SK-N-DZ (cell line): Measurements from ENCODE around the gene DUSP22. TPM values are rescaled to one million over a fixed set of nuclear protein-coding genes. Genes with fewer than 3 reads are reported as not detected.
"Not testable (repeated sequence)": the region's sequence is repeated elsewhere in the genome, so short reads cannot be mapped to it uniquely, and the experiment has no call there.

Experiments used
- DNase-seq: peaks from one replicate; pipeline ENCODE4 v3.0.0-alpha.2; 2015; ENCODE audit warnings: low spot score
- polyA plus RNA-seq, 2 experiments: library from polyadenylated mRNA; depleted of rRNA; stranded (reverse); fragments of >200 nt; gene quantifications; 2 replicates each; pipeline ENCODE4 v1.2.3, GENCODE V29; 2014

The DUSP22 gene, protein sequence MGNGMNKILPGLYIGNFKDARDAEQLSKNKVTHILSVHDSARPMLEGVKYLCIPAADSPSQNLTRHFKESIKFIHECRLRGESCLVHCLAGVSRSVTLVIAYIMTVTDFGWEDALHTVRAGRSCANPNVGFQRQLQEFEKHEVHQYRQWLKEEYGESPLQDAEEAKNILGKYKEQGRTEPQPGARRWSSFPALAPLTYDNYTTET
- 13.9 and 17.0 TPM in 2 replicates for polyA plus RNA-seq (2014; cell fraction: cytosol; rRNA removed)
- 14.2 and 18.0 TPM in 2 replicates for polyA plus RNA-seq (2014; cell fraction: nucleus; rRNA removed)

DNA sequence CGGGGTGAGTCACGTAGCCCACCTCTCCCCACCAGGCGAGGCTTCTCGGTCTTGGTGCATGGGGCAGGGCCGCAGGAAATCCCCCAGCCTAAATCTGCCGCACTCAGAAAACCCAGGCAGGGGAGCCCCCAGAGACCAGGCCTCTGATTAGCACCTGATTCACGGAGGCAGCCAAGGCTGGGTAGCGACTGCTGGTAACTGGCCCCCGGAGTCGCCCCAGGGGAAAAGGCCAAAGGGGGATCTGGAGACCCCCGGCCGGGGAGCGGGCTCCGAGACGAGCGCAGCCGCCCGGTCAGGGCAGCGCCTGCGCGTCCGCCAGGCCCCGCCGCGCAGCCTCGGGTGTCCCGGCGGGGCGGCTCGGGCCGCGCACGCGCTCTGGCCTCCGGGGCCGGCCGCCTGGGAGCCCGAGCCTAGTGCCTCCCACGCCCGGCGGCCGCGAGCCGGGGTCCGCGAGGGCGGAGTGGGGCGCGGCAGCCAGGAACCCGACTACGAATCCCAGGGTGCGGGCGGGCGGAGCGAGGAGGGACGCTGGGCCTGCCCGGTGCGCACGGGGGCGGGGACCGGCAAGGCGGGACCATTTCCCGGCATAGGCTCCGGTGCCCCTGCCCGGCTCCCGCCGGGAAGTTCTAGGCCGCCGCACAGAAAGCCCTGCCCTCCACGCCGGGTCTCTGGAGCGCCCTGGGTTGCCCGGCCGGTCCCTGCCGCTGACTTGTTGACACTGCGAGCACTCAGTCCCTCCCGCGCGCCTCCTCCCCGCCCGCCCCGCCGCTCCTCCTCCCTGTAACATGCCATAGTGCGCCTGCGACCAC is at the start of gene DUSP22:
Gene DUSP22 (plus strand): TSS at position 791 of the 809 bp plus-strand sequence. CDS start 53 bp downstream, outside the sequence.
- DNase-seq = peak; percentile 76

DNA sequence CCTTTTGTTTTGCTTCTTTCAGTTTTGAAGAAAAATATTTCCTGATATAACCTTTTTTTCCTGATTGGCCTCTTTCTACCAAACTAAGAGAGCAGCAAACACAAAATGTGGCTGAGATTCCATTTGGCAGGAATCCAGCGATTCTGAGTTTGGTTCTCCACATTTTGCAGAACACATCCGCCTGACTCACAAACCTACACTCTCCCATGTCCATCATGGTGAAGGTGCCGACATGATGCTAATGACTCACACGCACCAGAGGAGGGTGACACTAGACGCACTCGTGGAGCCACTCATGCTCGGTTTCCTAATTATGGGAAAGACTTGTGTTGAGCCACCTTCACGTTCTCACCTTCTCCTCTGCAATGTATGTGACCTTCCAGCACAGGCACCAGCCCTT is 45.9 kb upstream of the DUSP22 start:
- DNase-seq = no peak

DNA sequence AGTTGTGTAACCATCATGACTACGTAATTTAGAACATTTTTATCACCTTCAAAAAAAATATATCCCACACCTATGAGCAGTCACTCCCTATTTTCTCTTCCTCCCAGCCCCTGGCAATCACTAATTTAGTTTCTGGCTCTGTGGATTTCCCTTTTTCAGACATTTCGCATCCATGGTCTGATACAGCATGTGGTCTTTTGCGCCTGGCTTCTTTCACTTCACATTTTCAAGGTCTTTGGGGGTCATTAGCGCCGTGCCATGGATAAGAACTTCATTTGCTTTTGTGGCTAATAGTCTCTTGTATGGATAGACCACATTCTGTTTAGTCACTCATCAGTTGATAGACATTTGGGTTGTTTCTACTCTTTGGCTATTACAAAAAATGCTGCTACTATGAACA is 44.9 kb upstream of the DUSP22 start:
- no peak for DNase-seq

DNA sequence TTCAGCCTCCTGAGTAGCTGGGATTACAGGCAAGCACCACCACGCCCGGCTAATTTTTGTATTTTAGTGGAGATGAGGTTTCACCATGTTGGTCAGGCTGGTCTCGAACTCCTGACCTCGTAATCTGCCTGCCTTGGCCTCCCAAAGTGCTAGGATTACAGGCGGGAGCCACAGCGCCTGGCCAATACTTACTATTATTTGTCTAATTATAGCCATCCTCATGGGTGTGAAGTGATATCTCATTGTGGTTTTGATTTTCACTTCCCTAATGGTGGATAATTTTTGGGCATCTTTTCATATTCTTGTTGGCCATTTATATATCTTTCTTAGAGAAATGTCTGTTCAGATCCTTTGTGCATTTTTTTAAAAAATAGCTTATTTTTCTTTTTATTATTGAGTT is 44.2 kb upstream of the DUSP22 start:
- DNase-seq = not testable (repeated sequence)

DNA sequence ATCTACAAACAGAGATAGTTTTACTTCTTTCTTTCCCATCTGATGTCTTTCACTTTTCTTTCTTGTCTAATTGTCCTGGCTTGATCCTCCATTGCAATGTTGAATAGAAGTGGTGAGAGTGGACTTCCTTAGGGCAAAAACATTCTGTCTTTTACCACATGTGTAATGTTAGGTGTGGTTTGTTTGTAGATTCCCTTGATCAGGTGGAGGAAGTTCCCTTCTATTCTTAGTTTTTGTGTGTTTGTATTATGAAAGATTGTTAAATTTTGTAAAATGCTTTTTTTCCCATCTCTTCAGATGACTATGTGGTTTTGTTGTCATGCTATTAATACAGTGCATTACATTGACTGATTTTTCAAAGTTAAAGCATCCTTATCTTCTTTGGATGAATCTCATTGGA is 41.6 kb upstream of the DUSP22 start:
- no peak for DNase-seq

DNA sequence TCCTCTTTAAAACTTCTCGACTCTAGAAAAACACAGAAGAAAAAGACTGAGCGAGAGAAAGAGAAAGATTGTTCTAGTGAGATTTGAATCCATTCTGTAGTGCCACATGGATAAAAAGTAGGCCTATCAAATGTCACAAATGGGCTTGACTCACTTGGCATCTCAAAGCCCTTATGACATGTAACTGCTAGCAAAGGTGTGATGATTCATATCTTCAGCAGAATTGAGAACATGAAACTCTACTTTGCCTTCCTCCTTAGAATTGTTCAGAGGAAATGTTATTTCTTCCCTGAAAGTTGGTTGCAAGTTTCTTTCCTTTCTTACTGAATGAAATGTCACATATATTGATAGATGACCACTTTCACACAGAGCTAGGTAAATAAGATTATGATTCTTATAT is 40.4 kb upstream of the DUSP22 start:
- no peak for DNase-seq

DNA sequence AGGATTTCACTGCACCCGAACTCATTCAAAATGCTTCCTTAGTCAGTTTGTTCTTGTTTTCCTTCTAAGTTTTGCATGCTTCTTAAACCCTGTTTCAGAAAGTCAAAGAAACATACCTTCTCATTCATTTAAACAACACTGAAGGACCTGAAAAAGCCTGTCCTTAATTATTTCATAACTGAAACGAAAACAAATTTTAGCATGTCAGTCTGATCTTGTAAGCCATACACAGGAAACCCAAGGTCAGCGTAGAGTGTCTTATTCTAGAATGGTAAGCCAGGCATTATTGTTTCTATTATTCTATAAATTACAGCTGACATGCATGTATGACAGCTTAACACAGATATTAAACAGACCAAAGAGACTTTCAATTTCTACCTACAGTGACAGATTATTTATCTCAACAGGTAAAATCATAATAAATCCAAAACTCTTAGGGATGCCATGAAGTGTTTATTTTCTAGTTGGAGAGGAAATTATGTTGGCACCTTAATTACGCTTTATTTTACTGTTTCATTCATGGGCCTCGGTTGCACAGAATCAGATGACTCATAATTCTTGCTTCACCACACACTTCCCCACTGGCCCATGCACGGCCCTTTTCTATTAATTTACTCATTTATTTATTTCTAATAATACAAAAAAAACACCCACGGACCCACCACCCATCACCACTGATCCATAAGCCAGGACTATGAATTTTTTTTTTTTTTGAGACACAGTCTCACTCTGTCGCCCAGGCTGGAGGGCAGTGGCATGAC is 39.3 kb upstream of the DUSP22 start:
- DNase-seq = no peak

DNA sequence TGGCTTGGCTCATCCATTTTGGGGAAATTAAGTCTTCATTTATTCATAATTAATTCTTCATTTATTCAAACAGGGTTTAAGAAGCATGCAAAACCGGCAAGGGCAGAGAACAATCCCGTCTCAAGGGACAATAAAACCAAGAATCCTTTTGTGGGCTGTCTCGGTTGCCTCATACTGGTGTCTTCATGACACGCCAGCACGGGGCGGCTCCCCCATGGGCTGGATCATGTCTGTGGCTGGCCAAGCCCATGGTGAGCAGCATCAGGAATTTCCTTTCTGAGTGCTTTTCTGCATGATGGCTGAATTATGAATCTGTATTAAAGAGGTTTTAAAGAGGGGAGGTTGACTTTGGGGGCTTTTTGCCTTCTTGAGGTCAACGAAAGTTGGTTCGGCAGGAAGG is 38.3 kb upstream of the DUSP22 start:
- DNase-seq = no peak

DNA sequence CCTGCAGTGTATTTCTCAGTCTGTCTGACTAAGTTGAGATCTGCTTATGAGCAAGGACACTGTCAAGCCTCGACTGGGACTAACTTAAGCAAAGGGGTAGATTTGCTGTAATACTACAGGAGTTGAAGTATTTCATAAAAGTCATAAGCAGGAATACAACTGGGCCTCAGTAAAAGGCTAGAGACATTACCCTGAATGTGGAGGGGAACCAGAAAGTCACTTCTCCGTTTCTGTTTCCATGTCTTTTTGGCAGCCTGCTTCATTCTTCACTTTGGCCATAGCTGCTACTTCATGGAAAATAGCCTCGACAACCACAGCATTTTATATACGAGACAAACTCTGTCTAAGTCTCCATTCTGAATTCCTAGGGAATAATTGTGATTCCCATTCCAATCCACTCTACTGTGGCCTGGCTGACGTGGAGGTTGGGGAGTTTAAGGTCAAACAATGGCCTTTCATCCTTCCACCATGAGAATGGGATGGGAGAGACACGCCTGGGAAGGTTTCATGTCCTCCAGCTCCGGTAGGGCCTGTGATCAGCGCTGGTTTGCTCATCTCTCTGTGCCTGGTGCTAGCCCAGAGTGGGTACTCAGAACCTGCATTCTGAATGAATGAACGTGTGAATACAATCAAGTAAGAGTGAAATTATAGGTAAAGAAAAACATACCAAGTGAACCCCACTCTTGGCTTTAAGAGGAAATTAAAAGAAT is 37.1 kb upstream of the DUSP22 start:
- DNase-seq = no peak

DNA sequence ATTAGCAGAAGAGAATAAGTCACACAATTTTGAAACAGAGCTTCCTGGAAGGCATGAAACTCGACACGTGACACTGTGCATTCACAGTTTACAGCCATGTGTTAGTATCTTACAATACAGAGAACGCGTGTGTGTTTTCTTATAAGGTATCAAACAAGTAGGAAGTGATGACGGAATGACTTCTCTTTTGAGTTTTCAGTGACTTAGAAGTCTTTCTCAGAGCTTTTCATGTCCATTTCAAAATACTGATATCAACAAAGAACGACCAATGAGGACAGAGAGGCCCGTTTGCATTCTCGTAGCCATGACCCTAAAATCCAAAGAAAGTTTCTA is 36.6 kb upstream of the DUSP22 start:
- no peak for DNase-seq

DNA sequence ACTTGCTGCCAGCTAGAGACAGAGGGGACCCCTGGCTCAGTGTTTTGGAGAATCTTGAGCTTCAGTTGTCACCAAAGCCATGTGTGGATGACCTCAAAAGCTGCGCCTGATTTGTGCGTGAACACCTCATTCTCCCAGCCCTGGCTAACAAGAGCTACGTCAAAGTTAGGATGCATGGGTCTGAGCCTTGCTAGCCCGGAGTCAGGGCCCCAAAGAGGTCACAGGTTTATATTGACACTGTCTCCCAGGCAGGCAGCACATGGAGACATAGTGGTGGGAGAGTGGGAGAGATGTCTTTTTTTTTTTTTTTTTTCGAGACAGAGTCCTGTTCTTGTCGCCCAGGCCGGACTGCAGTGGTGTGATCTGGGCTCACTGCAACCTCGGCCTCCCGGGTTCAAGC is 36.1 kb upstream of the DUSP22 start:
- DNase-seq = no peak

DNA sequence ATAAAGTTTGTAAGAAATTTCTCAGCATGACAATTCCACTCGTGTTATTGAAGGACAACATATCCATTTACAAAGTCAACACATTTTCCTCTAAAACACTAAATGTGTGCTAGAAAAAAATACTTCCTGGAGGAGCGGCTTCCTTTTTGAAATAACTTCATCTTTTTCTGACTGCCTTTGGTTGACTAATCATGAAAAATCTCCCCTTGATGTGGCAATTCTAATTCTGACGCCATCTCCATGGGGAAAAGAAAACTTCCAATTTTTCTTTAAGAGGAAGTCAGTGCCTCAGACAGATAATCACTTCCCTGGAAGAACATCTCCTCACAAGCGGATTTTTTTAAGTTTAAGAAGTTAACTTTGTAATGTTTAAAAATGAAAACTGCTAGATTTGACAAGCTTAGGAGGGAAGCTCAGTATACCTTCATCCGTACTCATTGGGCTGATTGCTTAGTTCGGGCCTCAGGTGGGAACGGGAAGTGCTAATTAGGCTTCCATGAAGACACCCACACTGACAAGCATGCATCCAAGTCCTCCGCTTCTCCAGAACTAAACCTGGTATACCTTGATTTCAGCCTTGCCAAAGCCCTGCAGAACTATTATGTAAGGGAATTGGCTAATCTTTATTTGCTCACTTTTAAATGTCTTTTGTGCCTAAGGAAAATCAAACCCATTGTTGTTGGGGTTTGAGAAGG is 35.1 kb upstream of the DUSP22 start:
- no peak for DNase-seq

DNA sequence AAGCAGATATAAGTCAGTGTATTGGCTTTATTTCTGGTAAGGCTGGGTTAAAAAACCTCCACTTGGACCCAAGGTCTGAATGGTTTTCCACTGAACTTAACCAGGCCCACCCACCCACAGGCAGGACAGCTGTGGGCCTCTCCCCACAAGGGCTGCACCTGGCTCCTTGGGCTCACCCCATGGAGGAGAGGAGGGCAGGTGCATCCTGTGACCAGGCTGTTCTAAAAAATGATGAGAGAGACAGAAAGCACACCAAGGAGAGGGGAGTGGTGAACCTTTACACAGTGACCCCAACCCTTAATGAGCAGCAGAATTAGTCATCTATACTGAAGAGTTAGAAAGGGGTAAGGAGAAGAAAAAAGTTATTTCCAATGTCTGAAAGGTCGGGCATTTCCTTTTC is 34.5 kb upstream of the DUSP22 start:
- DNase-seq = no peak

DNA sequence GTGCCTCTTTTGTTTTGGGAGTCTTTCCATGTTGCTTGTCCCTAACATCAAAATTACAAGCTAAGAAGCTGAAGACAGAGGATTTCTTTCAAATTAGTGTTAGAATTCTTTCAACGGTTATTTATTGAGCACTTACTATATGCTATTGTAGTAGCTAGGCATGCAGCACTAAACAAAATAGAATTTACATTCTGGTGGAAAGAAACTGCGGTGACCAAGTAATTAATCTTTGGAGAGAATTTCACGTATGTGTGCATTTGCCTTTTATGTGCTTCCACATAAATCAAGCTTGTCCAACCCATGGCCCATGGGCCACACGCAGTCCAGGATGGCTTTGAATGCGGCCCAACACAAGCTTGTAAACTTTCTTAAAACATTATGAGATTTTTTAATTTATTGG is 33.0 kb upstream of the DUSP22 start:
- no peak for DNase-seq

DNA sequence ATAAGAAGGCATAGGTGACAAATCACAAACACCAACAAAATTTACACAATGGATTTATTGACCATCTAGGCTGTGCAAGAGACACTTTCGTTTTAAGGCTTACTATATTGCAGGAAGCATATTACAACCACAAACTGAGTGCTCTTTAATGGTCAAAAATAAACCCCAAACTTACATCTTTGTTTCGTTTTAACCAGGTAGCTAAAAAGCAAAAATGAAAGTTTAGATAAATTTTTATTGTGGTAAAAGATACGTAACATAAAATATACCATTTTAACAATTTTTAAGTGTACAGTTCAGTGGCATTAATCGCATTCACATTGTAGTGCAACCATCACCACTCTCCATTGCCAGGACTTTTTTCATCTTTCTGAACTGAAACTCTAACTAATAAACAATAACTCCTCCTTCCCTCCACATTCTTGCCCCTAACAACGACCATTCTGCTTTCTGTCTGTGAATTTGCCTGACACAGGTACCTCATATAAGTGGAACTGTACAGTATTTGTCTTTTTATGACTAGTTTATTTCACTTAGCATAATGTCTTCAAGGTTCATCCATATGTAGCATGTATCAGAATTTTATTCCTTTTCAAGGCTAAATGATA is 32.3 kb upstream of the DUSP22 start:
- DNase-seq = no peak

DNA sequence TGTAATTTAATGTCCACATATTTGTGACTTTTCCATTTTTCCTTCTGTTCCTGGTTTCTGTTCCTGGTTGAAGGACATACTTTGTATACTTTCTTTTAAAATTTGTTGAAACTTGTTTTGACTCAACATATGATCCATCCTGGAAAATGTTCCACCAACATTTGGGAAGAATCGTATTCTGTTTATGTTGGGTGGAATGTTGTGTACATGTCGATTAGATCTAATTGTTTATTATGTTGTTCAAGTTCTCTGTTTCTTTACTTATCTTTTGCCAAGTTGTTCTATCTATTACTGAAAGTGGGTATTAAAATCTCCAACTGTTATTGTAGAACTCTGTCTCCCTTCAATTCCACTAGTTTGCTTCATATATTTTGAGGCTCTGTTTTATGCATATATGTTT is 27.7 kb upstream of the DUSP22 start:
- DNase-seq = no peak

DNA sequence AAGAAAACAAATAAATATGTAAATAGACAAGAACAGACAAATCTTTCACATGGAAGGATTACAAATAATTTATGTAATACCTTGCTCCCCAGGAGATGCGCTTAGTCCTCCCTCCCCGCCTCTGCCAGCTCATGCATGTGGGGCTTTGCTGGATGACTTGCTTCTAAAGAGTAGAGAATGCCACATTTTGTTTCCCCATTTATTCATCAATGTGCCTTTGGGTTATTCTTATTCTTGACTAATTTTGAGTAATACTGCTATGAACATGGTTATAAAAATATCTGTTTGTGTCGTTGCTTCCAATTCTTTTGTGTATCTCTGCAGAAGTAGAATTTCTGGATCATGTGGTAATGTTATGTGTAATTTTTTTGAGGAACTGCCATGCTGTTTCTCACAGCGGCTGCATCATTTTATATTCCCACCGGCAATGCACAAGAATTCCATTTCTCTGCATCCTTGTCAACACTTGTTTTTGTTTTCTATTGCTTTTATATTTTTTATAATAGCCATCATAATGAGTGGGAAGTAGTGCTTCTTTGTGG is 23.8 kb upstream of the DUSP22 start:
- DNase-seq = no peak

DNA sequence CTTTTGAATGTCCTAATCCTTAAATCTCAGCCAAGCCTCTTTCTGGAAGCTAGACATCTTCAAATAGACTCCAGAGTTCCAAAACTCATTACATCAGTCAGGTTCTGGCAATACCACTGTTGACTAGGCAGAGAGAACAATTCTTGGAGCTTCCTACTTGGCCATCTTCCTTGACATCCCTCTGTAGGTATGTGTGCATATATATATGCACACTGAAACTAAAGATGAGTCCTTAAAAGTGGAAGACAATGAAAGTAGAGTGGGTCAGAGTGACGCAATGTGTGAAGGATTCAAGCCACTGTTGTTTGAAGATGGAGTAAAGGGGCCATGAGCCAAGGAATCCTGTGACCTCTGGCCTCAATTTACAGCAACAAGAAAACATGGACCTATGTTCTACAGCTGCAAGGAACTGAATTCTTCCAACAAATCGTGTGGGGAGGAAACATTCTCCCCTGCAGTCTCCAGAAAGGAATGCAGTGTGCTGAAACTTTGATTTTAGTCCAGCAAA is 18.7 kb upstream of the DUSP22 start:
- no peak for DNase-seq

DNA sequence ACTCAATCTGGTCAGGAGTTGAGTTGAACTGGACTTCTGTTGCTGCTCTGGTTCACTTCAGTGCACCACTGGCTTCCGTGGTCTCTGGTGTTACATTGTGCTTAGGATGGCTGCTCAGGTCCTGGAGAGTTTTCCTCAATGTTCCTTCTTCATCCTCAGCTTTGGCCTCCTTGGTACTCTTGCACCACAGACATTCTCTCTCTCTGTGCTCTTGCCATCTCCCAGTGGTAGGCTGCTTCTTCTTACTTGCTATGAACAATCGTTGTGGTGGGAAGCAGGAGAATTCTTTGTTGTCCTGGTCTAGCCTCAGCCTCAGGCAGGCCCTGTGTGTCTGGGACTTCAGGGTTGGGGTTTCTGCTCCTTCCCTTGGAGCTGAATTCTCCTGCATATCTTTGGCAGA is 14.5 kb upstream of the DUSP22 start:
- DNase-seq = no peak

DNA sequence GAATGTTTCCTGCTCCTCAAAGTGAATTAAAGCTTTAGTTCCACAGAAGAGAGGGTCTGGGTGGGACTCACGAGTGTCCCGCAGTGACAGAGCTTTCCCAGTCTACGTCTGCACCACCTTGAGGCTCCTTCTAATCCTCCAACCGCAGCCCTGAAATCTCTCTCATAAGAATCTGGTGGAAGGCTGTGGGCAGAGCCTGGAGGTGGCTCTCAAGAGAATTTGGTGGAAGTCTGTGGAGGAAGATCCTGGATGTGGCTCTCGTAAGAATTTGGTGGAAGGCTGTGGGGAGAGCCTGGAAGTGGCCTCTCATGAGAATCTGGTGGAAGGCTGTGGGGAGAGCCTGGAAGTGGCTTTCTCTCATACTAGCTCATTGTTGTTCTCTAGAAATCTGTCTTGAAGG is 13.8 kb upstream of the DUSP22 start:
- DNase-seq = no peak
